ENCODE measurements around the gene LRRC3B.
"Not testable (repeated sequence)": the region's sequence is repeated elsewhere in the genome, so short reads cannot be mapped to it uniquely, and the experiment has no call there.

Gene LRRC3B, protein sequence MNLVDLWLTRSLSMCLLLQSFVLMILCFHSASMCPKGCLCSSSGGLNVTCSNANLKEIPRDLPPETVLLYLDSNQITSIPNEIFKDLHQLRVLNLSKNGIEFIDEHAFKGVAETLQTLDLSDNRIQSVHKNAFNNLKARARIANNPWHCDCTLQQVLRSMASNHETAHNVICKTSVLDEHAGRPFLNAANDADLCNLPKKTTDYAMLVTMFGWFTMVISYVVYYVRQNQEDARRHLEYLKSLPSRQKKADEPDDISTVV

DNA sequence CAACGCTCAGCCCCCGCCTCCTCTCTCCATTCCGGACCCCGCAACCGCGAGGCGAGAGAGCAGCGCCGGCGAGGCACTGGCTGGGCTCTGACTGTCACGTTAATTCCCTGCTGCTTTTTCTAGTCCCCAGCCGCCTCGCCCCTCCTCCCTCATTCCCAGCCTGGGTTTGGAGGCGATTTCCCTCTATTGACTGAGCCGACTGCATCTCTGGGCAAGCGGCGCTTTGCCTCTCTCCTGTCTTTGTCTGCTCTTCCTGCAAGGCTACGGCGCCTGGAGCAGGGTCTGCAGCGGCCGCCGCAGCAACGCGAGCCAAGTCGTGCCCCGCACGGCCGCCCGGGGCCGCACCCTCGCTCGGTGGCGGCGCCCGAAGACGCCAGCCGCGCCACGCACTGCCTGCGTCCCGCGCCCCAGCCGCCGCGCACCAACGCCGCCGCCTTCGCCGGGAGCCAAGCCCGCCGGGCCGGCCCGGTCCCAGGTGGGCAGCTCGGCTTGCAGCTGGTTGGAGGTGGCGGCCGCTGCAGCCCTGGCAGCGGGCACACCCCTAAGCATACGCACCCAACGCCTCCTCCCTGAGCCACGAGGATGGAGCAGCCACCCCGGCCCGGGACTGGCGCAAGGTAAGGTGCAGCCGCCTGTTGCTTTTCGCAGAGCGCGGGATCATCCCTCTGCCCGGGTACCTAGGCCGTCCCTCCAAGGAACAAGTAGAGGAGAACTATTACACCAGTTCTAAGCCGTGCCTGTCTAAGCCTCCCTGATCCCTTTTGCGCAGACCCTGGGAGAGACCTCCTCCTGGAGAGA, at the start of gene LRRC3B:
Gene LRRC3B, plus strand, starts transcription at position 152 of the 798 bp plus-strand sequence. CDS start 86,901 bp downstream, outside the sequence.
- peak in 2 of 3 experiments; percentile 55 to 69 for DNase-seq

DNA sequence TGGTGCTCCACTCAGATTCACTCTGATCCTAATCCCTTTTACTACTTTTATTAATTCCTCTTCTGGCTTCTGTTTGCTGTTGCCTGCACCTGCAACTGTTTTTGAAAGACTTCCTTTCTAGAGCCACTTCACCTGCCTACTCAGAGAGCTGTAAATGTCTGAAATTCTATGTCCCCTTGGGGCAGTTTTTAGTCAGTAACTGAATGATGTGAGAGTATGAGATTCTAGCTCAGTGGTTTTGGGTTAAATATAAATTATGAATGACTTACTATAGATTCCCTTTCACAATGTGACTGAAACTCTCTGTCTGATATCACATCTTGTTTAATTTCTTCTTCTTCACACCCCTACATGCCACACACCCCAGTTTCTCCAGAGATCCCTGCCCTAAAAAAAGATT, 47.8 kb upstream of the LRRC3B start:
- peak in 1 of 3 experiments; percentile 20 for DNase-seq

DNA sequence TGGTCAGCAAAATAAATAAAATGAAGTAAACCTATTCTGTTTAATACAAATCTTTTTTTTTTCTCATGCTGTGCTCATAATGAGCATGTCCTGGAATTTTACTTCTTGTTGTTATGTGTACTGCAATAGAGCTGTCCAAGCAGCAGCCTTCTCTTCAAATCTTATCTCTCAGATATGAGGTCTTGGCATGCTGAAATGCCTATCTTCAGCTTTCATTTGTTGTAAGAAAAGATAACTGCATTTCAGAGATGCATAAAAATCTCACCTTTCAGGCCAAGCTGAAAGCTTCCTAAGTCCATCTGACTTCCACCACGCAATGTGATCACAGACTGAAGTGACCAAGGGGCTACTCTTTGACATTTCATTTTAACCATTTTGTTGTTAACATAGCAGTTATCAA, 43.5 kb upstream of the LRRC3B start:
- DNase-seq: no peak

DNA sequence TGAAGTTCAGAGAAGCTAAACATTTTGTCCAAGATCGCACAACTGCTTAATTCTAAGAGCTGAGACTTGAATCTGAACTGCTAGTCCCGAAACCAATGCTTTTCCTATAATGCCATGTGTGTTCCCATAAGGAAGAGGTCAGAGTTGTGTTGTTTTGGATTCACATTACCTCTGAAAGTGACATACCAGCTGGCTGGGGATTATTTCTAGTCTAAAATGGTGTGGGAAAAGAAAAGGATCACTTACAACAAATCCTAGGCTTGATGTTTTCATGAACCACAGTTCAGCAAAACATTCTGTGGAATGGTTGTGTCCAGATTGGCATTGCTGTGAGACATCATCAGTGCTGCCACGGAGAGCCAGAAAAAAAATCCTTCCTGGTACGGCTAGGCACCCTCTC, 35.0 kb upstream of the LRRC3B start:
- DNase-seq: no peak

DNA sequence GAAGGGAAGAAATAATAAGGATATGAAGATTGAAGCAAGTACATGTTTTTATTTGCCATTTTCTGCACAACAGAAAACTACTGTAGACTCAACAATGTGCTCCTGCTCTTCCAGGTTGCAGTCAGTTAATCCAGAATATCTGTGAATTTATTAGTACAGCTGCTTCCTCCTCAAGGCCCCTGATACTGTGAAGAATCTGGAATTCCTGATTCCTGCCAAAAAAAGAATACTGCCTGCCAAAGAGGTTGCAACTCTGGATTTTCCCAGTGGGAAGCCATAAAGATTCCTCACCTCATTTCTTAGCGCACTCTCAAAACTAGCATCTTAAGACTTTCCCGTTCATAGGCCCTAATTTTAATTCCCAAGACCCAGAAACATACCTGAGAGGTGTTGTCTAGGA, 33.6 kb upstream of the LRRC3B start:
- no peak for DNase-seq

DNA sequence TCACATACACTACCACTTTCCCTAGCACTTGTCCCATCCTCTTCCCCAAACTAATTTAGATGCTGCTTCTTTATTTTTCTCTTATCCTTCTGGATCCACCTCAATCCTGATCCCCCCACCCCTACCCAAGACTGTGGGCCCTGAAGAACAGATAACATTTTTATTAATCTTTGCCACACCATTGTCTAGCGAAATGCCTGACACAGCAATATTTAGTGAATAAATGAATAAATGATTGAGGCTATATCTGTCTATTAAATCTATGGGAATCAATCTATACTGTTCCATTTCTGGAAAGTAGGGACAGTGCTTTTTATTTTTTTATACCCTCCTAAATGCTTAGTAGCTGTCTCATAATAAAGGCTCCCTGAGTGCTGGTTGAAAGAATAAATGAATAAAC, 32.9 kb upstream of the LRRC3B start:
- DNase-seq: no peak

DNA sequence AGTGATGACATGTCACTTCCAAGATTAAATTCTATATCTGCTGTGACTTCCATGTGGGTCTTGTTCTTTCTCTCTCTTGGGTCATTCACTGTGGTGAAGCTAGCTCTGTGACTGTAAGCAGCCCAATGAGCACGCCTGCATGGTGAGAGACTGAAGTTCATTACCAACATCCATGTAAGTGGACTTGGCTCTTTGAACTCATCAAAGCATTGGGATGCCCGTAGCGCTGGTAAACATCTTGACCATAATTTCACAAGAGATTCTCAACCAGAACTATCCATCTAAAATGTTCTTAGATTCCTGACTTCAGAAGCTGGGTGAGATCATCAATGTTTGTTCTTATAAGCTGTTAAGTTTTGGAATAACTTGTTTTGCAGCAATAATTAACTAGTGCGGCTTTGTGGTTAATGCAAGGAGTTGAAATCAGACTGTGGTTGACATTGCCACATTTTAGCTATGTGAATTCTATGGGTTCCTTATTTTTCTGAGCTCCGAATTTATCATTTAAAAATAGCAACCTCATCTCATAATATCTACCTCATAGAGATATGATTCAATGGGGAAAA, 31.6 kb upstream of the LRRC3B start:
- DNase-seq: no peak

DNA sequence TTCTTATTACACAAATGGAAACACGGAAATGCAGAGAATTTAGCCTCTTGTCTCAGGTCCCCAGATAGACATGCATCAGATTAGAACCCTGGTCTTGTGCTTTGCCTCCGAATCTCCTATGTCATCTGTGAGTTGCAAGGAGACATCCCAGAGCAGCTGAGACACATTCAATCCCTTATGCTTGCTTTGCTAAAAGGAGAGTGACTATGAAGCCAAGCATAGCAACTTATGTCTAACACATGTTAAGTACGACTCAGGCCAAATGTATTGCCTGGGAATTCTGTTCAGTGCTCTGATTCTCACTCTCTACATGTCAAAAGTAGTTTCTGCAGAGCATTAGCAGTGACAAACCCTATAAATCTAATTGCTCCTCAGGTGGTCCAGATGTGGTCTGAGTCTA, 30.6 kb upstream of the LRRC3B start:
- no peak for DNase-seq

DNA sequence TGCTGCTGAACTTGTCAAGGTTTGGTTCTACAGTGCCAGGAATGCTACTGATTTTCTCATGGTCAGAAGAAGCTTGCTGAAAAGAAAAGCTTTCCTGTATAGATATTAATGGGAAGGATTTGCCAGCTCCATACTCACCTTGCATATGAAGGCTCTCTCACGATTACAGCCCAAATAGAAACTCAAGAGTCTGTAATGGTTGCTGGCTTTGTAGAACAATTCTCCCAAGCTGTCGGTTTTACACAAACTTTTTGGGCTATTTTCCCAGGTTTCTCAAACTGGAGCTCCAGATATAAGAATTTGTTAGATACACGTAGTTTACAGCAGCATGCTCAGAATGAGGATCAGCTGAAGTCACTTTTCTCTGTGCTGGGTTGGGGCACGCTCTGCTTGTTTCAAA, 30.1 kb upstream of the LRRC3B start:
- no peak for DNase-seq

DNA sequence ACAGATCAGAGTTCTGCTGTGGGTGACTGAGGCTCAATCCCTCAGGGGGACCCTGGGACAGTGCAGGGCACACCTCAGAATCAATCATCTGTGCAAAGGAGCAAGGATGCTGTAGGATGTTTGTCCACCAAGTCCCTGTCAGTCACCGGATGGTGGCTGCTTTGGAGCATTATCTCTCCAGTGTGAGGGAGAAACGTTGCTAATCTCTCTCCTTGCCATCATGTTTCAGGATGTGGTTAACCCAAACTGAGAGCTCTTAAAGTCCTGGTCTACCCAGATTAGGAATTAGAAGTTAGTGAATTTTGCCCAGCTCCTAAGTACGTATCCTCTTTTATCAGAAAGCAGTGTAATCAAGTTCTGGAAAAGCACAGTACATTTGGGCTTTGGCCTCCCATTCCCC, 26.2 kb upstream of the LRRC3B start:
- no peak for DNase-seq

DNA sequence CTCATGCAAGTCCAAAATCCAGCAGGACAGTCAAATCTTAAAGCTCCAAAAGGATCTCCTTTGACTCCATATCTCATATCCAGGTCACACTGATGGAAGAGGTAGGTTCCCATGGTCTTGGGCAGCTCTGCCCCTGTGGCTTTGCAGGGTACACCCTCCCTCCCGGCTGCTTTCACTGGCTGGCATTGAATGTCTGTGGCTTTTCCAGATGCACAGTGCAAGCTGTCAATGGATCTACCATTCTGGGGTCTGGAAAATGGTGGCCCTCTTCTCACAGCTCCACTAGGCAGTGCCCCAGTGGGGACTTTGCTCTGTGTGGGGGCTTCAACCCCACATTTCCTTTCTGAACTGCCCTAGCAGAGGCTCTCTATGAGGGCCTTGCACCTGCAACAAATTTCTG, 19.3 kb upstream of the LRRC3B start:
- not testable (repeated sequence) for DNase-seq

DNA sequence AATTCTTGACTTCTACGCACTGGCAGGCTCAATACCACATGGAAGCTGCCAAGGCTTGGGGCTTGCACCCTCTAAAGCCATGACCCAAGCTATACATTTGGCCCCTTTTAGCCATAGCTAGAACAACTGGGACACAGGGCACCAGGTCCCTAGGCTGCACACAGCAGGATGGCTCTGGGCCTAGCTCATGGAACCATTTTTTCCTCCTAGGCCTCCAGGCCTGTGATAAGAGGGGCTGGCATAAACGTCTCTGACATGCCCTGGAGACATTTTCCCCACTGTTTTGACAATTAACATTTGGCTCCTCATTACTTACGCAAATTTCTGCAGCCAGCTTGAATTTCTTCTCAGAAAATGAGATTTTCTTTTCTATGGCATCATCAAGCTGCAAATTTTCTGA, 18.8 kb upstream of the LRRC3B start:
- DNase-seq: not testable (repeated sequence)

DNA sequence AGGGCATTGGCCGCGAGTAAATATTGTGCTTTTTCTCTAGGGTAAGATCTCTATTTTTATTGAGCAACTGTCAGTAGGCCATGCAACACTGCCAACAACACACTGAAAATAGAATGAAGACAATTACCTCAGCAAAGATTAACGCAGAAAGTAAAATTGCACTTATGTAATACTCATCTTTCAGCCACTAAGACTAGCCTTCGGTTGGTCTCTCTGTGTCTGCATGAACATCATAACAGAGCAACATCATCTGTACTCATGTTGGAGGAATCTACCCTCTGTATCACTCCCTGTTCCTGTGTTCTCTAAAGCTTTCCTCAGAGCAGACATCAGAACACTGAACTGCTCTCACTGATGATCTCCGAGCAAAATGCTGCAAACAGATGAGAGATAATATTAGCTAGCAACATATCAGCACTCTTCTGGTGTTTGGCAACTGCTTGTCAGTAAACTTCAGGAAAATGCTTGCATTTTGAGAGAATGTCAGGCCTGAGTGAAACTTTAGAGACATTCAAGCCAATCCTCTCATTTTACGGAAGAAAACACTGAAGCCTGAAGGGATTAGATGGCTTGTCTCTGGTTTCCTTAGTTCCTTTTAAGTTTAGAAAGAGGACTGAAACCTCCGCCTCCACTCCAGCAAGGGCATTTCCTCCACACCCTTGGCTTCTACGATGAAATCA, 8.4 kb upstream of the LRRC3B start:
- DNase-seq: no peak

DNA sequence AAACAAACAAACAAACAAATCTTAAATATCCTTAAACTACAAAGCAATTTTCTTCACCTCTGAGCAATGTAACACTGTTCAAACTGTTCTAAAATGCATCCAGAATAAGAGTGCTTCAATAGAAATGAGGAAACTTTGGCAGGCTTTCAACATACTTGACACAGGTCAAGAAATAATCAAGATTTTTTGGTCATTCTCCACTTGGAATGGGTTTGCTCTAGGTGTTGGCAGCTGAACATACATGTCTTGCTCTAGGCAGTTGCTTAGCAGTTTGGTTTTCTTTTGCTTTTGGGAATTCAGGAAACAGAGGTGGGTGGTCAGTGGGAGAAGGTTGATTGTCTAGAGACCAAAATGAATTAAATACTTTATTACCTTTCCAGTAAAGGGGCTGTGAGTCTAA, 1.4 kb upstream of the LRRC3B start:
- DNase-seq: no peak

DNA sequence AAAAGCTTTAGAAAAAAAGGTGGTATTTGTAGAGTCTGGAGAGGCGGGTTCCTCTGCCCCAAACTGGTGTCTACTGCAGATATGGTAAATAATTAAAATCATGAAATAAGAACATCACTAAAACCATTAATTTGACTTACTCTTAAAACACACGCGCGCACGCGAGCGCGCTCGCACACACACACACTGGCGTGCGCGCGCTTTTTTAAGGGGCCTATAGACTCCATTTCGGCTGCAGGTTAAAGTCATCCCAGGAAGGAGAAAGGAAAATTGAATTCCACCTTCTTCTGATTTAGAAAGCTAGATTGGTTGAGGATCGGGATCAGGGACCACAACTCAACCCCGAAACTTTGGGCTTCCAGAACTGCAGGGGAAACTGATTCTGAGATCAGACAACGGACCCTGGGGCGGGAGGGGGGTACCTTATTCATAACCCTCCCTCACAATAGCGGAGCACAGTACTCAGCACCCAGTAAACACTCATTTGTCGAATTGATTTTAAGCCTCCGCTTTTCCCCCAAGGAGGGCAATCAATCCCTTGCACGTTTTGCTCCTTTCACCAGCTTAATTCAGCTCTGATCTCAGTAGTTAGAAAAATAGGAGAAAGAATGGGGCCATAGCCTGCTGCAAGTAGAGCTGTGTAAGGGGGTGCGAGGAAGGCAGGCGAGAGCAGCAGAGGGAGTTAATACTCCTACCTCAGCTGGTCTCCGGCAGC, 509 bp upstream of the LRRC3B start:
- no peak for DNase-seq

DNA sequence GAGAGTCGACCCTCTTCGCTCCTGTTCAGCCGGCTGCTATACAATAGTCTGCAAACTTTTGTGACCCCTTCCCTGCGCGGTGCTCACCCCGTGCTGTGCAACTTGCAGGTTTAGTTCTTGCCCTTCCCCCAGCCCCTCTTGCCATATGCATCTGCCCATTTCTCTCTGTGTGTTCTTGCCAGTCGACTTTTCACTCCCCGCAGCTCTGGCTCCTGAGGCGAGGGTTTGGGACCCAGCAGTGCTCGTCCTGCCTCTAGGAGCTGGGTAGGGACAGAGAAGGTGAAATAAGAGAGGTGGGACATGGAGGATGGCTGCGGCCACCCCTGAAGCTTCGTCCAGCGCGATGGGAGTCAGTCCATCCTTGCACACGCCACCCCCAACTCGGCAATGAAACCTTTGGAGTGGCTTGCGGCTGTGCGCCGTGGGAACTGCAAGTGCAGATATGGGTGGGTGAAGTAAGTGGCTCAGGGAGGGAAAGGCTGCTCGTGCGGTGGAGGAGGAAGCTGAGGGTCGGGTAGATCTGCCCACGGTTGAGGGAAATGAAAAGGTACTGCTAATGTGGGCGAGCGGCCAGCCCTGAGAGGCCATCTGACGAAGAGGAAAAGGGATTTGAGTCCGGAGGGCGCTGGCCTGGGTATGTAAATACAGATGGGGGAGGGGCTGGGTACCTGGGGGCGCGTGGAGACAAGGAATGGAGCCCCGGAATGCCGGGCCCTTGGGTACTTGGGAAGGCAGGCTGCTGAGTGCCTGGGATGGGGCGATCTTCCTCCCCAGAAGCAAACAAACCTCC, 1.0 kb downstream of the LRRC3B start:
- DNase-seq: peak in 2 of 3 experiments; percentile 39 to 56

DNA sequence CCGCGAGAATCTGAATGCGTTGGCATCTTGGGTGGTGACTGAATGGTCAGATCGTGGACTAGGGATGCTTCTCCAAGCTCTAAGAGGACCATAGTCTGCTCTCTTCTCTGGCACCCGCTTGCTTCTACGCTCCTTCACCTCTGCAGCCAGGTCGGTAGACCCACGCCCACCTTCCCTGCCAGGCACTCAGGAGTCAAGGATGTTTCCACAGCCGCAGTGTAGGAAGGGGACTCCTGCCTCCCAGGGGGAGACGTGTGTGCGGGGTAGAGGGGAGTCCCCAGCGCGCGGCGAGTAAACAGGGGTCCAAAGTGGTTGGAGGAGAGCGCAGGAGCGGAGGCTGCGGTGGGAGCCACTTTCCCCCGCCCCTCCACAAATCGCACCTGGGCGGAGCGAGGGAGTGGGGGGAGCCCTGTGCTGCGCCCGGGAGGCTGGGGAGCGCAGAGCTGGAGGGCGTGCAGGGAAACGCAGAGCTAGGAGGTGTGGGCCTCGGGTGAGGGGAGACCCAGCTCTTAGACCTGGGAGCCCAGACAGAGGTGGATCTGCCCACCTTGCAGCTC, 1.7 kb downstream of the LRRC3B start:
- DNase-seq: peak in 1 of 3 experiments; percentile 32

DNA sequence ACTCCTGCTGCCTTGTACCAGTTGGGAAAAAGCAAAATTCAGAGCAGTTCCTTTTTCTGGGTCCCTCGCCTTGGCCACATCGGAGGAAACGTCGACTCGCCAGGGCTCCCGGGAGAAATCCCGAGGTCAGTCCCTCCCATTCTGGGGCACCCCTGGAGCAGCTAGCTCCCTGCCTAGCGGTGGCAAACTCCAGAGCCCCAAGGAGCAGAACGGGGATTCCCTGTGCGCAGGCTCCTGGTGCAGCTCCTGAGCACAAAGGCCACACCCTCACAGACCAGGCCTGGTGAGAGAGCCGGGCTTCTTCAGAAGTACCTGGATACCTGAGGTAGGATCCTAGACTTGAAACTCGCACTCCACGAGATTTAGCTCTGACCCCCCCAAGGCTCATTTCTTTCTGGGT, 2.6 kb downstream of the LRRC3B start:
- no peak for DNase-seq

DNA sequence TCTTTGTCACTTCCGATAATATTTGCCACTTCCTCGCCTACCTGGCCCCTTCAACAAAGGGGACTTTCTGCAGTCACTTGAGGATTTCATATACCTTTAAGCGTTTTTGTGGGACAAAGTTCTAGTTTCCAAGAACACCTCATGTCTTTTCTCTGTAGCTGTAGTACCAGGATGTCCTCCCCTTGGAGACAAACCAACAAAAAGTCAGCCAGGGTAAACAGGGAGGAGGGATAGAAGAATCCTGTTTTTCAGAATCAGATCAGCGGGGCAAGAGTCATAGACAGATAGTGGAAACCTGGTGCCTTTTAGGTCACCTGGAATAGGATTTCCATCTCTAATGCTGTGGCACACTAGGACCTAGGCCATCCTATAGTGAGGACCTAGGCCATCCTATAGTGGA, 4.5 kb downstream of the LRRC3B start:
- DNase-seq: no peak

DNA sequence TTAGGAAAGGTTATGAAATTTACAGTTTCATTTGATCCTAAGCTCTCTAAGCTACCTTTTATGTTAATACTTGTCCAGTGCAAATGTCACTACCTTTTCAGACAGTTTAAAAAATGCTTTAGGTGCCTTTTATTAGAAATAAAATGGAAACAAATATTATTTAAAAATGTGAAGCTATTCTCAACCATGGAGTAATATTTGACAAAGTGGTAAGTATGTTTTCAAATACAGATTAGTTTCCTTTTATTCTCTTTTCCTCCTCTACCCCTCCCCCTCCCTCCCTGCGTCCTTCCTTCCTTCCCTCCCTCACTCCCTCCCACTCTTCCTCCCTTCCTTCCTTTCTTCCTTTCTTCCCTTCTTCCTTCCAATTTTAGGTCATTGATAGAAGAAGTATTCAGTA, 6.3 kb downstream of the LRRC3B start:
- no peak for DNase-seq

DNA sequence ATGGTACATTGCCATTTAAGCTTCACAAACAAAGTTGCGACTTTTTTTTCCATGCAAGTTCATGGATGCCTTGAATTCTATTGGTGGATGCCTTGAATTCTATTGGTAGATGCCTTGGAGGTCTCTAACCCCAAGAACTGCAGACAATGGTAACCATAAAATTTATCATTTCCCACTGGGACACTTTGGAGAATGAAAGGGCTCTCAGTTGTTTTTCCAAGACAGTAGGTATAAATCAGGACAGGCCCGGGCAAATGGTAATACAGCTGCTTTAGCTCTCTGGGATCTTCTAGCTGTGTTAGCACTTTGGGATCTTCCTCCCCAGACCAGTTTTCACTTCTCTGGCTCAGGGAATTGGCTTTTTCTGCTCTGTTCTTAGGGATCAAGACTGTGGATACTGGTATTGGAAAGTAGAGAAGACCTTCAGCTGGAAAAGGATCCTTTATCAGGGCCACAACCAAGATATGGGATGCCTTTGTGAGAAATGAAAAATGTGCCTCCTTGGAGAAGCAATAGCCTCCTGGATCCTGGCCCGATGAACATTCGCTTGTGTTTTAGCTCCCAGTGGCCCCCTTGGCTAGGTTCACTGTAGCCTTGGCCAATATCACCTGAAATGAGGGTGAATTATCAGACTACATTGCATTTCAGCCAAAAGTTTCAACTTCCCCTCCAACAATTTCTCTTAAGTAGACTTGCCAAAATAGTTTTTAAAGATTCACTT, 8.3 kb downstream of the LRRC3B start:
- DNase-seq: no peak

Data from NCI-H1417 (cell line).